DOHH2 (cell line): ENCODE data around the gene FMO1.

Source experiments
- CTCF ChIP-seq: fragments of 200-600 bp; sonication (generic); IDR thresholded peaks from one replicate; pipeline ENCODE4 v1.5.1; 2014; ENCODE audit warnings: antibody characterized with exemption, mild to moderate bottlenecking, low read depth, low read length; ENCODE audit not compliant: poor library complexity, severe bottlenecking
- EZH2phosphoT487 ChIP-seq: fragments of 200-600 bp; sonication (generic); IDR thresholded peaks from 2 replicates; pipeline ENCODE4 v1.6.1; 2017; ENCODE audit warnings: borderline replicate concordance, mild to moderate bottlenecking, antibody characterized with exemption, low read length, moderate library complexity, mixed read lengths

GRCh38 chr1:171207377-171207776 is 40.9 kb upstream of the FMO1 start:
- TF ChIP-seq CTCF (no peak), EZH2phosphoT487 (no peak)
